Stimulated activated CD4-positive, alpha-beta T cell treated with anti-CD3 and anti-CD28 coated beads, Interleukin-15, amount 100 ng/mL, for 48 hours (primary cell): Measurements from ENCODE around the gene HSD11B2.
A peak's percentile ranks its signal among the peaks of the same experiment; 100 is the strongest.

Experiments used
- DNase-seq, 2 donors: peaks; one replicate each; pipeline ENCODE4 v3.0.0-alpha.2; 2020; ENCODE audit warnings: low read depth in 2 of 2

The HSD11B2 gene

GRCh38 chr16:67477960-67478554 is 47.1 kb downstream of the HSD11B2 start:
- DNase-seq = no peak

GRCh38 chr16:67480833-67481560 is 50.1 kb downstream of the HSD11B2 start, which contains the start of gene ATP6V0D1:
ATP6V0D1 (minus strand) TSS chr16:67481157; CDS start chr16:67481086, 71 bp downstream.
- DNase-seq = peak; percentile 96 to 99

- peak in 1 of 2 donors; percentile 46 for DNase-seq
Measured at GRCh38 chr16:67481561-67482232, 50.8 kb downstream of the HSD11B2 start.

DNA sequence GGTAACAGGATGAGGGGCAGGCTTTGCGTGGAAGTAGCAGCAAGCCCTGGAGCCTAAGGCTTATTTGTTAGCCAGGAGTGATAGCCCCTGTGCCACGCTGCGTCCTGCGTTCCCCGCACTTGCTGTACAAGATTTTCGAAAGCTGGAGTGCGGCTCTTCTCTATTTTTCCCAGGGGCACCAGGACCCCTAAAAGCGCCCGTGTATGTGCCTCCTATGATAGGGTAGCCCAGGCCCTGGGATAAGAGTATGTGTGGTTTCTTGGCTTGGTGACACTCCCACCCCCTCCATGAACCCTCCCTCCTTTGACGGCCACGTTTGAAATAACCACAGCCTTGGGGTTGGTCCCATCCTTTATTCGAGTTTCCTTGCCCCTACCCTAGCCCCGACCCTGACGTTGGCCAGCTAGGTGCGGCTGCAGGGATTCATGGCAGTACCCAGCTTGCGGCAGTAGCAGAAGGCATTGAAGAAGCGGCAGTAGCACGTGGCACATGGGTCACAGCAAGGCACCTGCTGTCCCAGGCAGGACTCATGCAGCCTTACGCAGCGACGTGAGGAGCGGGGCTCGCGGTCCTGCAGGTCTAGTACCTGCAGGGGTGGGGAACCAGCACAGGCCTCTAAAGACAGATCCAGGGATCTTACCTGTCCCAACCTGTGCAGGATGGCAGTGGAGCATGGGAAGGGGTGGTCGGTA is 51.5 kb downstream of the HSD11B2 start:
- DNase-seq = no peak

- DNase-seq = no peak
Measured at GRCh38 chr16:67483150-67483549, 52.2 kb downstream of the HSD11B2 start, which contains the start of gene AGRP. AGRP (minus strand) TSS chr16:67483547; CDS start chr16:67483398, 149 bp downstream.

- DNase-seq = no peak
Measured at GRCh38 chr16:67483731-67484525, 53.0 kb downstream of the HSD11B2 start.

DNA sequence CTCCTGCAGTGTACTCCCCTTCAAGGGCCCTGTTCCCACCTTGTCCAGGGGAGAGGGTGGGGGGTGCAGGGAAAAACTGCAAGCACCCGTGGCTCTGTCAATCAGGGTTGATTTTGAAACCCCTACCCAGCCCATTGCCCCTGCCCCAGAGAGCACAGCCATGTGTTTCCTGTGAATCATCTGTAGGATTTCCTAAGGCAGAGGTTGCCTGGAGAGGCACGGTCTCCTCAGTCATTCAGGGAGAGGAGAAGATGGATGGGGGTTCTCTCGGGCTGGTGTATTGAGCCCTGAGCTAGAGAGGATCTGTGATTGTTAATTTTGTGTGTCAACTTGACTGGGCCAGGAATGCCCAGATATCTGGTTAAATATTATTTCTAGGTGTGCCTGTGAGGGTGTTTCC is 55.9 kb downstream of the HSD11B2 start:
- DNase-seq = no peak
